SK-N-MC (cell line): ENCODE results near the gene POLR1A.

ENCODE experiments used
- EZH2 ChIP-seq: fragments of 200-600 bp; sonication (generic); IDR thresholded peaks from one replicate; pipeline ENCODE4 v1.6.1; 2017; ENCODE audit warnings: antibody characterized with exemption
- FOXP2 ChIP-seq: optimal IDR thresholded peaks from 2 replicates; pipeline ENCODE3; 2011; ENCODE audit warnings: mild to moderate bottlenecking, moderate library complexity; ENCODE audit not compliant: insufficient read depth; ENCODE audit errors: extremely low read length, control extremely low read depth
- POLR2AphosphoS5 ChIP-seq: IDR thresholded peaks from 2 replicates; pipeline ENCODE4 v1.6.1; 2012; ENCODE audit warnings: mild to moderate bottlenecking, low read depth, low read length, borderline replicate concordance

- TF ChIP-seq EZH2 (no peak), POLR2AphosphoS5 (no peak), FOXP2 (no peak)
Measured at GRCh38 chr2:86048888-86049287, 56.8 kb downstream of the POLR1A start.
